HG03159 (cell line): ENCODE measurements around the gene FOXF1.

Source experiments
- ATAC-seq: cut with Tn5 transposase; IDR thresholded peaks from one replicate; pipeline ENCODE4 v1.9.1; 2021; ENCODE audit warnings: mild to moderate bottlenecking, moderate library complexity; ENCODE audit not compliant: unreplicated experiment

Gene FOXF1

GRCh38 chr16:86531641-86532525 lies 21.6 kb downstream of the FOXF1 start:
- ATAC-seq, result no peak

- no peak for ATAC-seq
Observed at GRCh38 chr16:86532526-86532815, 22.1 kb downstream of the FOXF1 start.

GRCh38 chr16:86533076-86533475 lies 22.7 kb downstream of the FOXF1 start:
- no peak for ATAC-seq

- no peak for ATAC-seq
Observed at GRCh38 chr16:86533767-86534351, 23.5 kb downstream of the FOXF1 start.

- ATAC-seq, result no peak
Observed at GRCh38 chr16:86534779-86535615, 24.7 kb downstream of the FOXF1 start.

- ATAC-seq, result no peak
Observed at GRCh38 chr16:86536621-86537020, 26.3 kb downstream of the FOXF1 start.

- no peak for ATAC-seq
Observed at GRCh38 chr16:86537486-86537885, 27.2 kb downstream of the FOXF1 start.

GRCh38 chr16:86538196-86538780 lies 28.0 kb downstream of the FOXF1 start:
- ATAC-seq, result no peak

- ATAC-seq, result no peak
Observed at GRCh38 chr16:86540894-86541293, 30.6 kb downstream of the FOXF1 start.

GRCh38 chr16:86541560-86541959 lies 31.2 kb downstream of the FOXF1 start:
- ATAC-seq, result no peak

GRCh38 chr16:86542756-86543750 lies 32.7 kb downstream of the FOXF1 start:
- ATAC-seq, result no peak

GRCh38 chr16:86545481-86545880 lies 35.2 kb downstream of the FOXF1 start:
- no peak for ATAC-seq

GRCh38 chr16:86545954-86546637 lies 35.8 kb downstream of the FOXF1 start:
- ATAC-seq, result no peak

GRCh38 chr16:86546638-86547013 lies 36.3 kb downstream of the FOXF1 start:
- no peak for ATAC-seq

GRCh38 chr16:86547286-86547685 lies 37.0 kb downstream of the FOXF1 start:
- no peak for ATAC-seq

- ATAC-seq, result no peak
Observed at GRCh38 chr16:86549076-86549892, 39.0 kb downstream of the FOXF1 start.

GRCh38 chr16:86549893-86550190 lies 39.5 kb downstream of the FOXF1 start:
- no peak for ATAC-seq

- no peak for ATAC-seq
Observed at GRCh38 chr16:86550281-86550680, 40.0 kb downstream of the FOXF1 start.

GRCh38 chr16:86553356-86553755 lies 43.0 kb downstream of the FOXF1 start:
- ATAC-seq, result no peak
